ENCODE measurements around the gene DARS2.

- TF ChIP-seq USF2 (IDR thresholded peaks at IDR 0.05; ENCODE audit: low read depth, low read length) (no peak), CTCF (conservative IDR thresholded peaks at IDR 0.05; ENCODE audit: low read depth, low read length) (no peak), RAD21 (IDR thresholded peaks at IDR 0.05; ENCODE audit: low read length) (no peak), POLR2A (IDR thresholded peaks at IDR 0.05; ENCODE audit: low read depth, low read length) (0 out of 2 replicates have a peak, but pooled peaks have one; percentile 16), SMC3 (IDR thresholded peaks at IDR 0.05; ENCODE audit: low read depth, low read length) (no peak), FOS (IDR thresholded peaks at IDR 0.05; ENCODE audit: low read depth, low read length) (no peak), RFX5 (IDR thresholded peaks at IDR 0.05; ENCODE audit: low read depth, low read length) (no peak)
Measured at GRCh38 chr1:173860065-173860464, 35.6 kb downstream of the DARS2 start.
